Fibroblast of skin of scalp (primary cell): Measurements from ENCODE around the gene GPD2.
"Not testable (repeated sequence)": the region's sequence is repeated elsewhere in the genome, so short reads cannot be mapped to it uniquely, and the experiment has no call there.

Experiments
- DNase-seq: peaks from one replicate; pipeline ENCODE4 v3.0.0-alpha.2; 2013

Gene GPD2

GRCh38 chr2:156590085-156590739, 154.0 kb downstream of the GPD2 start:
- no peak for DNase-seq

GRCh38 chr2:156592809-156593593, 156.8 kb downstream of the GPD2 start:
- DNase-seq: no peak

- no peak for DNase-seq
Measured at GRCh38 chr2:156593594-156593921, 157.4 kb downstream of the GPD2 start.

GRCh38 chr2:156598563-156598962, 162.4 kb downstream of the GPD2 start:
- no peak for DNase-seq

GRCh38 chr2:156600196-156600595, 164.0 kb downstream of the GPD2 start:
- DNase-seq: no peak

- no peak for DNase-seq
Measured at GRCh38 chr2:156601855-156602551, 165.8 kb downstream of the GPD2 start.

- DNase-seq: no peak
Measured at GRCh38 chr2:156602552-156602933, 166.4 kb downstream of the GPD2 start.

- DNase-seq: no peak
Measured at GRCh38 chr2:156615836-156616322, 179.7 kb downstream of the GPD2 start.

GRCh38 chr2:156618071-156618470, 181.9 kb downstream of the GPD2 start:
- DNase-seq: not testable (repeated sequence)

- no peak for DNase-seq
Measured at GRCh38 chr2:156619021-156619539, 182.9 kb downstream of the GPD2 start.

- no peak for DNase-seq
Measured at GRCh38 chr2:156622491-156622890, 186.3 kb downstream of the GPD2 start.

GRCh38 chr2:156625360-156626170, 189.4 kb downstream of the GPD2 start:
- DNase-seq: peak; percentile 1

- no peak for DNase-seq
Measured at GRCh38 chr2:156626931-156627330, 190.8 kb downstream of the GPD2 start.

- no peak for DNase-seq
Measured at GRCh38 chr2:156630579-156631337, 194.6 kb downstream of the GPD2 start.

GRCh38 chr2:156635646-156636045, 199.5 kb downstream of the GPD2 start:
- DNase-seq: no peak
